HG03460 (cell line): ENCODE measurements around the gene TFF3.
A peak's percentile ranks its signal among the peaks of the same experiment; 100 is the strongest.

Experiments used
- ATAC-seq: cut with Tn5 transposase; IDR thresholded peaks from one replicate; pipeline ENCODE4 v1.9.1; 2021; ENCODE audit not compliant: unreplicated experiment

The TFF3 gene

DNA sequence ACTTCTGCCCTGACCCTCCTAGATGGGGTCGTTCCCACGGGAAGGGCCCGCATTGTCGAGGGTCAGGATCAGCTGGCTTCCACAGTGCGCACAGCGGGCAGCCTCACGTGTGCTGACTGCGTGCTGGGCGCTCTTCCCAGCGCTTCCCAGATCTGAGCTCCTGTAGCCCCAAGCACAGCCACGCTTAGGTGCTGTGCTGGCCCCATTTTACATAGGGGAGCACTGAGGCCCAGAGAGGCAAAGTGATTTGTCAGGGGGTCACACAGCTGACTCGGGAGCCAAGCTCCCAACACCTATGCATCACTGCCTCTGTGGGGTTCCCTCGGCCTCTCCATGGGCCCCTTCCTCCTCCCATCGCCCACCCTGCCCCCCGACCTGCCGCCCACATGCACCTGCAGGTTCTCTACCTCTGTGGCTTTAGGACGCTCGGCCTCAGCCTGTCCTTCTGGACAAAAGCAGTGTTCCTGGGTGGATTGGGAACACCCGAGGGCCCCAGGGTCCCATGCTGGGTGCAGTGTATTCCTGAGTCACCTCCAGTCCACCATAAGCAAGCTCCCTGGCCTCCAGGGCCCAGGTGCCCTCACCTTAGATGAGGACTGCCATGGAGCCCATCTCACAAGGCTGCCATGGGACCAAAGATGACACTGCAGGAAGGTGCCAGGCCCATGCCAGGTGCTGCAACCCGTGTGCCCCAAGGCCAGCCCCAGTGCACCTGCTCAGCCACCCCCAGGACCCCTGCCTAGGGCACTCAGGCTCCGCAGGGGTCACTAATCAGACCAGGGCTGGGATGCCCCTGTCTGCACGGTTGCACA lies 23.3 kb downstream of the TFF3 start:
- ATAC-seq, result no peak

- no peak for ATAC-seq
Measured at GRCh38 chr21:42291003-42291750, 24.0 kb downstream of the TFF3 start.

DNA sequence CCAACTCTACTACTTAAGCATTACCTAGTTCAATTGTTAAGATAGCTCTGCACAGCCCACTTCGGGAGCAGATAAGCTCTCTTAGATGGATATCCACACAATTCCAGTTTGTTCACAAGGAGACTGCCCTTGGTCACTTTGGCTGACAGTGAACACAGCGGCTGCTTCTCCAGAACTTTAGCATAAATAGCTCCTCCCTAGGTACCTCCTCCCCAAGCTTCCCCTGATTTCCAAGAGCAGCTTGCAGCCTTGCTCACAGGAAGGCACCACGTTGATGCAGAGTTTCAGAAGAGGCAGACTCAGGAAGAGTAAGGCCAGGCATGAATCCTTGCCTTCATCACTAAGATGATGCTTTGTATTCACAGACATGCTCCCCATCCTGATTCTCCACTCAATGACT lies 24.7 kb downstream of the TFF3 start:
- no peak for ATAC-seq

DNA sequence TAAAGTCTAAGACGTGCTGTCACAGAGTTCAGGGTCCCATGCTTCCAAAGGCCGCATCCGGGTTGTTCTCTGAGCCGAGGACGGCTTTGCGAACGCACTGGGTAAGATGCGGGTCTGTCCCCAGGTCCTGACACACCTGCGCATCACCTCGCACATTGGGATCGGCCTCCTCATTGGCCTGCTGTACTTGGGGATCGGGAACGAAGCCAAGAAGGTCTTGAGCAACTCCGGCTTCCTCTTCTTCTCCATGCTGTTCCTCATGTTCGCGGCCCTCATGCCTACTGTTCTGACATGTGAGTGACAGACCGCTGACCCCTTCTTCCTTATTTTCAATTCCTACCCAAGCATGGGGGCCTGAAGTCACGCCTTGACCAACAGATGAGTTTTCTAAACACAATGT lies 25.3 kb downstream of the TFF3 start:
- ATAC-seq, result no peak

GRCh38 chr21:42288962-42289361 lies 26.2 kb downstream of the TFF3 start:
- ATAC-seq, result no peak

DNA sequence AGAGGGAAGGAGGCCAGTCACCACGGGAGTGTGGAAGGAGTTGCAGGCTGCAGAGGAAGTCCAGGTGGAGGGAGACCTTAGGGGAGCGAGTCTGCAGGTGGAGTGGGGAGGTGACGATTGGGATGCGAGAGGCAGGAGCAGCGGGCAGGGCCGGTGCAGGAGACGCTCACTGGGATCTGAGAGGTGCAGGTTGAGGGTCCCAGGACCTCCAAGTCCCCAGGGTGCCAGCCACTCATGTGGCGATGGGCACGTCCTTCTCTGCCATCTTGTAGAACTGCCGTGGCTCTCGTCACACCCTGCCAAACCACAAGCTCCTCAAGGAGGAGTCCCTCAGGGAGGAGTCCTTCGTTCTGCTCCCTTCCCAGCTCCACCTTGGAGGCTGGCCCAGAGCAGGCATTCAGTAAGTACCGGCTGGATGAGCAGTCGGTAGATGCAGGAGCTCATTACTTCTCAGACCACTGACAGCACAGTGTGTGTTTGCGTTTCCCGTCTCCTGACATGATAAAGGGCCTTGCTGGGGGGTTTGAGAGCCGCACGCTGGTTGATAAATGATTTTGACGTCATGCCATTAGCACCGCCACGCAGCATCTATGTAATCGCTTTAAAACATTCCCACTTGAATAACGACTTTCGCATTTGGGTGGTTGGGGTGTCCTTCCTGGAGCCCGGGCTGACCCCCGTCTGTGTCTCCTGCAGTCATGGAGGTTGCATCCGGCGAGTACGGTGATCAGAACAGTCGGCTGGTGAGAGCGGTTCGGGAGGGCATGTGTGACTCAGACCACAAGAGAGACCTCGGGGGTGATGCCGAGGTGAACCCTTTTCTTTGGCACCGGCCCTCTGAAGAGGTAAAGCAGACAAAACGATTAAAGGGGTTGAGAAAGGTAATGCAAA lies 27.8 kb downstream of the TFF3 start:
- ATAC-seq, result no peak

GRCh38 chr21:42286416-42286815 lies 28.8 kb downstream of the TFF3 start:
- peak; percentile 64 for ATAC-seq

DNA sequence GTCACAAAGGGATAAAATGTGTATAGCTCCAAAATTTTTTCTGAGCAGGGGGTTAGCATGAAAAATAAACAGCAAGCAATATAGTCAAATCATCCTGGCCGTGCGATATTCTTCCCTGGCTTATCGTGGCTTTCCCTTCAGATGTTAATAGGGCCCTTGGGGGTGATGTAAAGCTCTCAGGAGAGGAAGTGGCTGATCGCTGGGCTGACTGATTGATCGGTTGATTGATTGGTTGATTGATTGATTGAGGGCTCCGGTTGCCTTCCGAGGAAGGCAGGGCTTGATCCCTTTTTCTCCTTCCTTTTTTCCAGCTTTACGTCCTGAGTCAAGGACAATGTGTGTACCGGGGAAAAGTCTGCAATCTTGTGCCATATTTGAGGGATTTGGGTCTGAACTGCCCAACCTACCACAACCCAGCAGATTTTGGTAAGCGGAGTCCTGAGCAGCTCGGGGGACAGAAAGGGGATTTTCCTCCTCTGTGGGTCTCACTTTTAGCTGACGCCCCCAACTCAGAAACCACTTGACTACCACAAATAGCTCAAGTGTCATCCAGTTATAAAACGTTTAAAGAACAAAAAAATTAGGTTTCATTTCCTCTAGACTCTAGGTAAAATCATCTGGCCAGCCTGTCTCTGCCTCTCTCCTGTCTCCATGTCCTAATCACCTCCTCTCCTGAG lies 29.5 kb downstream of the TFF3 start:
- ATAC-seq, result no peak

- no peak for ATAC-seq
Measured at GRCh38 chr21:42282715-42283114, 32.5 kb downstream of the TFF3 start.

- no peak for ATAC-seq
Measured at GRCh38 chr21:42282021-42282420, 33.2 kb downstream of the TFF3 start.

DNA sequence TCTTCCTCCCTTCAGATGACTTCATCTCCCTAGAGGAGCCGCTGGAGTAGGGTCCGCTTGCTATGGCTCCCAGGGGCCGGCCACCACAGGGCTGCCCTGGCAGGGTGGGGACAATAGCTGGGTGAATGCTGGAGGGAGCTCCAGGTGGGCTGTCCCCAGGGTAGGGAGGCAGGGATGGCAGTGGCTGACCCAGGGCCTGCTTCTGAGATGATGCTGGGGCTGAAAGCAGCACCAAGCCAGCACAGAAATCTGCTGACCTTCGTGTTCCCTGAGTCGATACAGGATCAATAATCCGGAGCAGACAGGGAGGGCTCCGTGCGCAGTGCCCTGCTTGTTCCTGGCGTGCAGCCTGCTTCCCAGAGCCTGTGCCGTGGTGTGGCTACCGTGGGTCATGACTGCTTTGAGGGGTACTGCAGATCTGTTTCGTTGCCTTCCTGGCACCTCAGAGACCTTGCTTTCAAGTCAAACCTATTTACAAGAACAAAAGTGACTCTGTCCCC lies 34.0 kb downstream of the TFF3 start:
- ATAC-seq, result no peak

DNA sequence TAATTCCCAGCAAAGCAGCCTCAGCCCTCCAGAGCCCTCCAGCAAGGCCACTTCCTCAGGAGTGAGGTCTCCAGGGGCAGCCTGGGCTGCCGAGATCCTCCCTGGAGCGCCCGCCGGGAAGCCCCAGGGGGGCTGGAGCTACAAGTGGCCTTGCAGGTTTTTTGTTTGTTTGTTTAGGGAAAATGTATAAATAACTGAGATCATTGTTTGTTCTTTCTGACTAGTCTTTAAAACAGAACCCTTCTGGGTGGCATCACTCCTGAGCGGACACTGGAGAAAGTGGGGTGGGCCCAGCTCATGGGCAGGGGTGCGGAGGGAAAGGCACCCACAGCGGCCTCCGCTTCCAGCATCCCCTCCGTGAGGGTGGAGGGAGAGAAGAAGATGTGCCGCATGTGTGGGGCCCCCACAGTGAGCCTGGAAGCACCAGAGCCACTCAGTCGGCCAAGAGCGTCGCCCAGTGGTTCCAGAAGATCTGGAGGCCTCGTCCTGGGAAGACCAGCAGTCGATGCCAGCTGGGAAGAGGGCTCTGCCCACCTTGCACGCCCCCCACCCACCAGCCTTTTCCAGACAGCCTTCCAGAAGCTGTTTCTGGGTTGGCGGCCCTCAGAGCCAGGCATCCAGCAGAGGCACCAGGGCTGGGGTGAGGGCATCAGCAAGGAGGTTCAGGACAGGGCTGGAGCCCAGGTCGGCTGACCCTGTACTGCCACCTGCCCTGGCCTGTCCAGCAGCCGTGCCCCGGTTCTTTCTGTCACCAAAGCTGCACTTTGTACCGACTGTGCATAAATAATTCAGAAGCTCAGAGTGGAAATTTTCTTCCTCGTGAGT lies 34.6 kb downstream of the TFF3 start:
- no peak for ATAC-seq

DNA sequence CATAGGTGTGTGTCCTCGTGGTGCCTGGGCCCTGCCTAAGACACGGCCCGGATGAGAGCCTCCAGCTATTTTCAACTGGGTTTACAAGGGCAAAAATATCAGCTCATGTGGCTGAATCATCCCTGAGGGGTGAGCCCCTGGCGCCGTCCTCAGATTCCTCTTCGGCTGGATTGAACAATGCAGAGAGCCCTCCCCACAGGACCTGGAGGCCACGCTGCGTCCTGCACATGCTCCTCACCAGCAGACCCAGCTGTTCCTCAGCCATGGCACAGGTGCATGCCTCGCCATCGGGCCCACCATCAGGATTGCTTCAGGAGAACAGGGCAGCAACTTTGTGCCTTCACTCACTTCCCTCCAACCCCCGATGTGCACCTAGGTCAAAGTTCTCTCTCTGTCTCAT lies 35.3 kb downstream of the TFF3 start:
- ATAC-seq, result no peak

GRCh38 chr21:42279341-42279871 lies 35.8 kb downstream of the TFF3 start:
- no peak for ATAC-seq

DNA sequence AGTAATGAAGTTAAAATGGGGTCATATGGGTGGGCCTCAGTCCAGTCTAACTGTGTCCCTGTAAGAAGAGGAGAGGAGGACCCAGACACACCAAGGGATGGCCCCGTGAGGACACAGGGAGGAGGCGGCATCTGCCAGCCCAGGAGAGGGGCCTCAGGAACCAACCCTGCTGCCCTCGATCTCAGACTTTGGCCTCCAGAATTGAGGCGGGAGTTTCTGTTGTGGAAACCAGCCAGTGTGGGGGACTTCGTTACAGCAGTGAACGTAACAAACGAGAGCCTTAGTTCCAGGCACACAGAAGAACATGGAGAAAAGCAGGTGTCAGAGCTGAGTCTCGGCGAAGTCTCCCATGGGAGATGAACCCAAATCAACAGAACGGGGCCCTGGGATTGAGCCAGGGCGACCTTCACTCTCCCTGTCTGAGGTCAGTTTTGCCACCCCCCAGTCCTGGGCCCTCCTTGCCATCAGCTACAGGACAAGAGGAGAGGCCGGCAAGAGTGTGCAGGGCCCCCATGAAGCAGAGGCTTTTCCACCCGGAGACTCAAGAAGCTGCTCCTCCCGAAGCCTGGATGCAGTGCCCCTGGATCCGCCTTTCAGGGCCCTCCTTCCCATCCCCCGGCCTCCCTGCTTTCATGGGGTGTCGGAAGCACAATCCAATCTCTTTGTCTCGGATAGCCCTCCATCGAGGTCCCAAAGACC lies 36.6 kb downstream of the TFF3 start:
- ATAC-seq, result no peak

DNA sequence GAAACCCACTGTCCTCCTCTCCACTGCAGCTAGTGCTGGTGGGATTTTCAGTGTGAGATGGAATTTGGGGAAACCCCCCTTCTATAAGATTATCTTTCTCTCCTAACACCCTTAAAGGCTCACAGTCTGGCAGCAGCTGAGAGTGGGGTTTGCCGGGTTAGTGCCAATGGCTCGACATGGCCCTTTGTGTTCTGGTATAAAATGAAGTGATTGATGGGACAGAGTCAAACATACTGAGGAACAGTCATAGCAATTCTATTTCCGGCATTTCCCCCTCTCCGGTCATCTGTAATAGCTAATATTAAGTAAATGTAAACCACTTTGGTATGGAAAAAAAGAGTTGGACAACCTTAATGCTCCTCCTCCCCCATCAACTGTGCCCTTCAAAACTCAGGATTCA lies 37.6 kb downstream of the TFF3 start:
- no peak for ATAC-seq

DNA sequence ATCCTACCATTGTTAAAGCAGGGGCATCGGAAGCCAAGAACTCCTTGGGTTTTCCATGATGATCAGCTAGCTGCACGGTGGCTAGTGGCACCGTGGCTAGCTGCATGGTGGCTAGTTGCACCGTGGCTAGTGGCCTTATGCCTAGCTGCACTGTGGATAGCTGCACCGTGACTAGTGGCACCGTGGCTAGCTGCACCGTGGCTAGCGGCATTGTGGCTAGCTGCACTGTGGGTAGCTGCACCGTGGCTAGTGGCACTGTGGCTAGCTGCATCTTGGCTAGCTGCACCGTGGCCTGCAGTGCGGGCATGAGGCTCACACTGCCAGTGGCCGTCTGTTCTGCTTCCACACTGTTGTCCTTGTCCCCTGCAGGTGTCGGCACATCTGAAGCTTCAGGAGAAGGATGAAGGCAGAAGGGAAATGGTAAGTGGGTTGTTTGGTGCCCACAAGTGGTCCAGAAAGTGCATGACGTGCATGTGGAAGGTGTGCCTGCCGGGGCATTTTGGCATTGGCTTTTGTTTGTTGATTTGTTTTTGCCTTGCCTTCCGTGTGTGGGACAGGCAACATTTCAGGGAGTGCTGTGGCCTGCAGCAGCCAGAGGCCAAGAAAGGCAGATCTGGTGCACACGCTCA lies 38.6 kb downstream of the TFF3 start:
- ATAC-seq, result no peak

DNA sequence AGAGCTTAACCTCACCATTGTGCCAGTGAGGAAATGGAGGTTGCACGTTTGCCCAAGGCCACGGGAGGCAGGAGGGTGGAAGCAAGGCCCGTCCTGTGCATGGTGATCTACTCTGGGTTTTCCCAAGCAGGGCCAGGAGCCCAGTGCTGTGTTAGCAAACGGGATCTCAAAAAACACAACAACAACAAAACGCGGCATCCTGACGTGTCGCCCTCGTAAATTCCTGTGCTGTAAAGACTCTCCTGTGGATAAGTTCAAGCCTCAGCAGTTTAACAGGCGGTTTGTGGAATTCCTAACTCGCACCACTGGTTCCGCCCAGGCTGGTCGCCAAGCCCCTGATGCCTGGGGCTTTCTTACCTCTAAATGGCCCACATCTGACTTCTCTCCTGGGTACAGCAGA lies 39.1 kb downstream of the TFF3 start:
- no peak for ATAC-seq
